ENCODE measurements around the gene EFCAB6.

Gene EFCAB6

DNA sequence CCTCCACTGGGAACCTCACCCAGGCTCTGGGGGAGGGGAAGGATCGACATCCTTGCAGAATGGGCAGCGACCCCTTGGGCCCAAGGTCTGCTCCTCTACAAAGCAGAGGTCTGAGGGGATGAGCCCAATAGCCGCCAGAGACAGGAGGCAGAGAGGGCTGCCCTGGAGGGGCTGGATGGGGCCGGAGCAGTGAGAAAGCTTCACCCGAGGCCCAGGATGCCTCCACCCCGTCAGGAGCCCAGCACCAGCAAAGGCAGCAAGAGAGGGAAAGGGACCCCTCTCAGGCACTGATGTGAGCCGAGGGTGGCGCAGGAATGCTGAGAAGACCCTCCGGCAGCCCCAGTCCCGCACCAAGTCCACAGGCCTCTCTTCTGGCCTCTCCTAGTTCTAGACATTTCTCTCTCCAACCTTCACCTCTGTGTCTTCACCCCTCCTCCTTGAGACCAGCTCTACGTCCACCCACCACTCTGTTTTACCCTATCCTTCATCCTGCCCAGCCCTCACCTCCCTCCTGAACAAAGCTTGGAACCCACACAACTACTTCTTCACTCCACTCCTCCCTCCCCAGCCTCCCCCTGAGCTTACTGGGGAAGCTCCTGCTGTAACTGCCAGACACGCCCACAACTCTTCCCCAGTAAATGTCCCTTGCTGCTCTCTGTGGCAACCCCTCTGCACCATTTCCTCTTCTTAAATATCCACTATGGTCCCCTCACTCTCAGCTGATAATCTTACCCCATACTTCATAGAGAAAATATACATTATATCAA is 268.4 kb downstream of the EFCAB6 start:
- DNase-seq (ENCODE audit: low read depth), result no peak

GRCh38 chr22:43542681-43543521 is 269.2 kb downstream of the EFCAB6 start:
- DNase-seq (ENCODE audit: low read depth), result no peak

GRCh38 chr22:43541462-43542407 is 270.4 kb downstream of the EFCAB6 start:
- no peak for DNase-seq (ENCODE audit: low read depth)

DNA sequence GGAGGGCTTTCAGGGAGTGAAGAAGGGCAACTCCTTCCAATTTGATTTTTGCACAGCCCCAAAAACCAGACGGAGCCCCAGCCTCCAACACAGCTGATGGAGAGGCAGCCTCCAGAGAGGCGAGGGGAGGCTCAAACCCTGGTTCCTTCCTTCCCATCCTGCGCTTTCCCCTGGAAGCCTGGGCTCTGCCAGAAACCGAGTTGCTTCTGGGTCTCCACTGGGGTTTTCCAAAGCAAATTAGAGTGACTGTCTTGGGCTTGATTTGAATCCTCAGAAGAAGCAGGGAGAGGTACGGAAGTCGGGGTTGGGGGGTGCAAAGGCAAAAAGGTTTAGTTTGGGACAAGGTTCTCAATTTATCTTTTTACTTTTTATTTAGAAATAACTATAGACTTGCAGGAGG is 271.1 kb downstream of the EFCAB6 start:
- no peak for DNase-seq (ENCODE audit: low read depth)

DNA sequence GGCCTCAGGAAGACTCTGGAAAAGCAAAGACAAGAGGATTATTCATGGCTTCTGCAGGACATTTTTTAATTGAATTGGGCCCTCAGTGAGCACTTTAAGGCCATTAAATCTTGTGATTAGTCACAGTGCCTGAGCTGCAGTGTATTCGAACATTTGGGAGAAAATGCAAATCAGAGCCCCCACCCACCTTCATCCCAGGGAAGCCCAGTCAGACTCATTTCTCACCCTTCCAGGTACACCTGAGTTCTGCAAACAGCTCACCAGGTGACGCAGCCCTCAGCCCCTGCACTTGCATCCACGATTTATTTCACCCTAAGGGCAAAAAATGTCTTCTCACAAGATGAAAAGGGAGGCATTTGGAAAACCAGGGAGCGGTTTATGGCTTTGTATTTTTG is 271.6 kb downstream of the EFCAB6 start:
- no peak for DNase-seq (ENCODE audit: low read depth)

- no peak for DNase-seq (ENCODE audit: low read depth)
Measured at GRCh38 chr22:43539572-43540528, 272.3 kb downstream of the EFCAB6 start.

DNA sequence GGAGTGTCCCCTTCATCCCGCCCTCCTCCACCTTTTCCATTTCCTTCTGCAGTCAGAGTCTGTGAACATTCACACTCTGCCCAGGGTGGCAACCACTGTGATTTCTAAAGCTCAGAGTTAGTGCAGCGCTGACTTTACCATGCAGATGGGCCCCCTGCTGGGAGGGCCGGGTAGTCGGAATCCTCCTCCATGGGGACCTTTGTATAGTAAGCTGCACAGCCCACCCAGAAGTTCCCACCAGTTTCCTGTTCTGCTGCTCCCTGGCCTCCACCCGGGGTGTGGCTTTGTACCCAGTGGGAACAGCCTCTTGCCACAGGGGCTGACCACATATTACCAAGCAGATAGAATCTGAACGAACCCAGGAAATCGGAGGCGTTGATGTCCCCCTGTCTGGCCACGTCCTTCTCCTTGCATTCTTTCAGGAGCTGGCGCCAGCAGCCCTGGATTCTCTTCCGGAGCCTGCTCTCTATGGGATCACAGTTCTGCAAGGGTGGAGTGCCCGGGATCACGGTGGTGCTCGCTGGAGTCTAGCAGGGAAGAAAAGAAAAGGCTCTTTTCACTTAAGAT is 275.0 kb downstream of the EFCAB6 start:
- DNase-seq (ENCODE audit: low read depth), result no peak

DNA sequence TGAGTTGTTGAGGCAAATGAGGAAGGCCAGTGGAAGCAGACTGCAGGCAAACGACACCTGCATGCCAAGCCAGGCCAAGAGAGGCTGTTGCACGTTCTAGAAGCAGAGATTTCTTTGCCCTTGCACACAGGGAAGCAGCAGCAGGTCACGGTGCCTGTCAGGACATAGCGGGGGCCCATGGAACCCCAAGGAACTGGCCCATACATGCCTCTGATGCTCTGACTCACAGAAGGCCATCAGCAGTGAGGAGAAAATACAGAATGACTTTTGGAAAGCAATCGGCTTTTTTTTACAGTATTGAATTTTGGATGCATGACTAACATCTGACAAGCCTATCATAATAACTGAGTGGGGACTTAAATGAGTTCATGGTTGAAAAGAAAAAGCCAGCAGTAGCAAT is 276.4 kb downstream of the EFCAB6 start:
- DNase-seq (ENCODE audit: low read depth), result no peak

GRCh38 chr22:43535336-43535735 is 276.8 kb downstream of the EFCAB6 start:
- DNase-seq (ENCODE audit: low read depth), result no peak

GRCh38 chr22:43534916-43535315 is 277.2 kb downstream of the EFCAB6 start:
- no peak for DNase-seq (ENCODE audit: low read depth)

DNA sequence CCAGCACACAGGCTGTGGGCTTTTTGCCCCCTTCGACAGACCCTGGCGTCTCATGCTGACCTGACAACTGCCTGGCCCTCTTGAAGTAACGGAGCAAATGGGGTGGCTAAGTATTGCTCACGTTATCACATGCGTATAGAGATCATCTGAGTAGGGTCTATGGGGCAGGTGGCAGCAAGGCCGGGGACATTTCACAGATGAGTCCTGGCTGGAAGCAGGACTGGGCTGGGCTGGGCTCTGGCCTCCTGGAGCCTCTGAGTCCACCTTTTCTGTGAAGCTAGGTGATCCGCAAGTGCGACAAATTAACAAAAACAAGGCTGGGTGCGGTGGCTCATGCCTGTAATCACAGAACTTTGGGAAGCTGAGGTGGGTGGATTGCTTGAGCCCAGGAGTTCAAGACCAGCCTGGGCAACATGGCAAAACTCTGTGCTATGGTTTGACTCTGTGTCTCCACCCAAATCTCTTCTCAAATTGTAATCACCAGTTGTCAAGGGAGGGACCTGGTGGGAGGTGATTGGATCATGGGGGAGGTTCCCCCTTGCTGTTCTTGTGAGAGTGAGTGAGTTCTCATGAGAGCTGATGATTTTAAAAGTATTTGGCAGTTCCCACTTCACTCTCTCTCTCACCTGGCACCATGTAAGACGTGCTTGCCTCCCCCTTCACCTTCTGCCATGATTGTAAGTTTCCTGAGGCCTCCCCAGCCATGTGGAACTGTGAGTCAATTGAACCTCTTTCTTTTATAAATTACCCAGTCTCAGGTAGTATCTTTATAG is 278.3 kb downstream of the EFCAB6 start:
- no peak for DNase-seq (ENCODE audit: low read depth)

DNA sequence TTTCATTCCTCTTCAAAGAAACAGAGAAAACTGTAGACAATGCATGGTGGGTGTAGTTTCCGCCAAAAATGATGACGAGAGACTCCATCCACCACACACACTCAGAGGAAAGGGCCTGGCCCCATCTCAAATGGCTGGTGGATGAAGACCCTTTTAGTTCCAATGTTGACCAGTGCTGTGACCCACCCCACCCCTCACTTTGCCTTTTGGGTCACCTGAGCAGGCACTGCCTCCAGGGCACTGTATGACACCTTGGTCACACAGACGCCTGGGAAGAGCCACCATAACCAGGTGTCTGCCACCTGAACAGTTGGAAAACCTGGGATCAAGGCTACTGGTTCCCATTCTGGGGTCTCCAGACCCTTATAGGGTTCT is 279.0 kb downstream of the EFCAB6 start:
- no peak for DNase-seq (ENCODE audit: low read depth)

GRCh38 chr22:43532301-43533155 is 279.6 kb downstream of the EFCAB6 start:
- DNase-seq (ENCODE audit: low read depth), result no peak

DNA sequence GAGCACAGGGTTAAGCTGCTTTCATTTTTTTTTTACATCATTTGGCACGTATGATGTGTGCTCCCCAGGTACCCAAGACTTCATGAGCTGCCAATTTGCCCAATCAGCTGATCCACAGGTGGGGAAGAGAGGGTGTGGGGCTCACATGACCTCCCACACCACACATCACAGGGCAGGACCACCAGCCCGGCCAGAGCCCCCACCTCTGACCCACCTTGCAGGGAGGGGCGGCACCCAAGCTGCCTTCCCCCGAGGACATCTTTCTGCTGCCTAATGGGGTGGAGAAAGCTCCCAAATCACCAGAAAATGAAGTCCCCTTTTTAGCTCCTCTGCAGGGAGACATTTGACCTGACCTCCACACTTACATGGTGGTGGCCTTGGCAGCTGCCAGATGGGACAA is 280.5 kb downstream of the EFCAB6 start:
- DNase-seq (ENCODE audit: low read depth), result no peak

DNA sequence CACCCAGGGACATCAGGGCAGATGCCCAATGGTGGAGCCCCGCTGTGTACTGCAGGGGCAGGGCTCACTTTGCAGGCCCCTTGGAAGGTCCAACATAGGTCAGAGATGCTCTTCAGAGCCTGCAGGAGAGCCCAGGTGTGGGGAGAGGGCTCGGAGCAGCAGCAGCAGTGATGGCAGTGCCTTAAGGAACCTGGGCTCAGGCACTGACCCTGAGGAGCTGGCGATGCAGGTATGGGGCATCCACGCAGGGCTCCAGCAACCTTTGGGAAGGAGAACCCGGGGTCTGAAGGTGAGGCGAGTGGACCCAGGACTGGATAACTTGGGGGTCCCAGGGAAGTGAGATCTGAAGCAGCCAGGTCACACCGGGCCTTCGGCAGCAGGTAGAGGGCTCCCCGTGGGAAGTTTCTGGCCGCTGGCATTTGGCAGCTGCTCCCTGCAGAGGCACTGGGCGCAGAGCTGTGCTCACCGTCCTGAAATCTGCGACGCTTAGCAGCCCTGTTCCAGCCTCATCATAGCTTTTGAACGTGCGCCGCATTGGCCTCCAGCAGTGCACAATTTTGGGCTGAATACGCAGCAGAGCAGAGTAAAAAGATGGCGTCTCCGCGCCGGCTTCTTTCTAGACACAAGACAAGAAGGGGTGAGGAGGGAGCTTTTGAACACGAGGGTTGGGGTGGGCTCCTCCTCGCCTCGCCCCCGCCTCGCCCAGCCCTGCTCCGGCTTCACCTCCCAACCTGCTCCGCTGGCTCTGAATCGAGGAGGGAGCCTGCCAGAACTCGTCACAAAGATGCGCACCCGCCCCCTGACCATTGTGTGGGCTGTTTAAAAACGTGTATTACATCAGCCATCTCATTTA is 281.5 kb downstream of the EFCAB6 start:
- no peak for DNase-seq (ENCODE audit: low read depth)

GRCh38 chr22:43529934-43530333 is 282.2 kb downstream of the EFCAB6 start:
- DNase-seq (ENCODE audit: low read depth), result no peak

- DNase-seq (ENCODE audit: low read depth), result no peak
Measured at GRCh38 chr22:43529461-43529860, 282.6 kb downstream of the EFCAB6 start.

Measured in activated T-helper 9 cell treated with anti-CD3 and anti-CD28 coated beads, Interleukin-2, amount 50 U/mL, for 16 hours (primary cell).